GM23338 (cell line): ENCODE measurements around the gene MIER1.

Experiments used
- CTCF ChIP-seq, 2 experiments: fragments of 200-600 bp in 1 of 2; sonication (generic) in 1 of 2; conservative IDR thresholded peaks; 2 replicates each; pipeline versions ENCODE4 v1.5.1 to v1.6.1; 2016 to 2017; ENCODE audit warnings: antibody characterized with exemption in 2 of 2, low read depth in 2 of 2, mild to moderate bottlenecking in 2 of 2, moderate library complexity in 1 of 2
- POLR2AphosphoS5 ChIP-seq: IDR thresholded peaks from 2 replicates; pipeline ENCODE4 v1.6.1; 2016; ENCODE audit warnings: antibody characterized with exemption, low read depth

- TF ChIP-seq POLR2AphosphoS5 (no peak), CTCF (conservative IDR thresholded peaks at IDR 0.05; ENCODE audit: low read depth in 2 of 2) (no peak)
These were observed 96.0 kb downstream of the MIER1 start for GRCh38 chr1:67020765-67021164.
